ENCODE data around the gene SIM2. TPM values are rescaled to one million over a fixed set of nuclear protein-coding genes. Genes with fewer than 3 reads are reported as not detected.

The SIM2 gene
- total RNA-seq, 1 donor from 2014 or later = 14.8 TPM

DNA sequence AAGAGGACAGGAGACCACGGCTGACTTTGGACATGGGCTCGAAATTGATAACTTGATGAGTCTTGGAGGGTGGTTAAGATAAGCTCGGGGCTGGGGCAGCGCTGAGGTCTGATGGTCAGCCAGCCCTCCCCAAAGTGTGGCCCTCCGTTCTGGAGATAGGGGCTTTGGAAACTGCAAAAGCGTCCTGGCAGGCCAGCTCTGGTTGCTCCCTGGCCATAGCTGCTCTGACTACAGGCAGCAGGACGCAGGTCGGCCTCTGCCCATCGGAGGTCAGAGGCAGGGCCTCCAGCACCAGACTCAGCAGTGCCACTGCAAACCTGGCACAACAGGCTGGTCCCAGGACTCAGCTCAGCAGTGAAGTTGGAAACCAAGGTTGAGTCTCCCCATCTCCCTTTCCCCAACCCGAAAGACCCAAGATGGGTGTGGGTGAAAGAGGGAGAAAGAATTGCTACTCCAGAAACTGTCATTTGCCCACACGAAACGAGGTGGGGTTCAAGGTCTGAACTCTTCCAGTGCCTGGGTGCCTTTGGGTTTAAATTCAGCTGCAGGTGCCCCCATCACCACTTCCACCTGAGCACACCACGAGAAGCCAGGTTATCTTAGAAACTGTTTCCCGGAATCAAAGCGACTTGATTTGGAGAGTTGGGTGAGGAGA is 4.8 kb downstream of the SIM2 start:
- H3K9me3 Mint-ChIP-seq = no peaks in the 10 kb centered on the region
- H3K4me3 Mint-ChIP-seq = peak overlapping the region; percentile 44
- DNase-seq (ENCODE audit: extremely low spot score, unreplicated experiment) = no peak
- no peak for TF ChIP-seq CTCF (conservative IDR thresholded peaks at IDR 0.05)
- H3K36me3 Mint-ChIP-seq = no peaks in the 10 kb centered on the region
- peaks cover 85% of the 10 kb centered on the region for H3K27me3 Mint-ChIP-seq
- no peak overlapping the region for H3K27ac Mint-ChIP-seq
- peaks cover 19% of the 10 kb centered on the region for H3K4me1 Mint-ChIP-seq (ENCODE audit: unreplicated experiment)

- peaks cover 90% of the 10 kb centered on the region for H3K27me3 Mint-ChIP-seq
- DNase-seq (ENCODE audit: extremely low spot score, unreplicated experiment) = no peak
- TF ChIP-seq CTCF (conservative IDR thresholded peaks at IDR 0.05) = no peak
- H3K4me3 Mint-ChIP-seq = peak overlapping the region; percentile 44
- no peaks in the 10 kb centered on the region for H3K9me3 Mint-ChIP-seq
- no peak overlapping the region for H3K27ac Mint-ChIP-seq
- H3K36me3 Mint-ChIP-seq = no peaks in the 10 kb centered on the region
- H3K4me1 Mint-ChIP-seq (ENCODE audit: unreplicated experiment) = peaks cover 19% of the 10 kb centered on the region
These were observed 5.5 kb downstream of the SIM2 start for GRCh38 chr21:36704281-36704957.

DNA sequence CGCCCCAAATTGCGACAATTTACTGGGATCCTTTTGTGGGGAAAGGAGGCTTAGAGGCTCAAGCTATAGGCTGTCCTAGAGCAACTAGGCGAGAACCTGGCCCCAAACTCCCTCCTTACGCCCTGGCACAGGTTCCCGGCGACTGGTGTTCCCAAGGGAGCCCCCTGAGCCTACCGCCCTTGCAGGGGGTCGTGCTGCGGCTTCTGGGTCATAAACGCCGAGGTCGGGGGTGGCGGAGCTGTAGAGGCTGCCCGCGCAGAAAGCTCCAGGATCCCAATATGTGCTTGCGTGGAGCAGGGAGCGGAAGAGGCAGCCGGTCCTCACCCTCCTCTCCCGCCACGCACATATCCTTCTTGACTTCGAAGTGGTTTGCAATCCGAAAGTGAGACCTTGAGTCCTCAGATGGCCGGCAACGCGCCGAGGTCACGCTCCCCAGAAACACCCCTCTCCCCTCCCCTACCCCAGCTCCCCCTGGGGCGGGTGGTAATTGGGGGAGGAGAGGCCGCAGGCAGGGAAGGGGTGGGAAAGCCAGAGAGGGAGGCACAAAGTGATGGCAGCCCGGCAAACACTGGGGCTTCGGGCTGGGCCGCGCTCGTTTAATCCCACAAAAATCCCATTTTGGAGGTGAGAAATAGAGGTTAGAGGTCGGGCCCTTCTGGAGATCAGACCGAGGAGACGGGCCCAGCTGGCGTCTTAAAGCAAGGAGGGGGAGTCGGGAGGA is 6.2 kb downstream of the SIM2 start:
- peak overlapping the region; percentile 41 for H3K4me3 Mint-ChIP-seq
- H3K4me1 Mint-ChIP-seq (ENCODE audit: unreplicated experiment) = peaks cover 19% of the 10 kb centered on the region
- DNase-seq (ENCODE audit: extremely low spot score, unreplicated experiment) = no peak
- TF ChIP-seq CTCF (conservative IDR thresholded peaks at IDR 0.05) = no peak
- no peaks in the 10 kb centered on the region for H3K36me3 Mint-ChIP-seq
- no peaks in the 10 kb centered on the region for H3K9me3 Mint-ChIP-seq
- no peak overlapping the region for H3K27ac Mint-ChIP-seq
- H3K27me3 Mint-ChIP-seq = peaks cover 94% of the 10 kb centered on the region

- Mint-ChIP-seq H3K27ac (peak overlapping the region; percentile 70), H3K36me3 (no peaks in the 10 kb centered on the region), H3K9me3 (no peaks in the 10 kb centered on the region), H3K4me1 (ENCODE audit: unreplicated experiment) (peaks cover 18% of the 10 kb centered on the region), H3K27me3 (peaks cover 94% of the 10 kb centered on the region), H3K4me3 (no peak overlapping the region)
- peak; percentile 63 for TF ChIP-seq CTCF (conservative IDR thresholded peaks at IDR 0.05)
- no peak for DNase-seq (ENCODE audit: extremely low spot score, unreplicated experiment)
These were observed 7.0 kb downstream of the SIM2 start for GRCh38 chr21:36705679-36706481.

DNA sequence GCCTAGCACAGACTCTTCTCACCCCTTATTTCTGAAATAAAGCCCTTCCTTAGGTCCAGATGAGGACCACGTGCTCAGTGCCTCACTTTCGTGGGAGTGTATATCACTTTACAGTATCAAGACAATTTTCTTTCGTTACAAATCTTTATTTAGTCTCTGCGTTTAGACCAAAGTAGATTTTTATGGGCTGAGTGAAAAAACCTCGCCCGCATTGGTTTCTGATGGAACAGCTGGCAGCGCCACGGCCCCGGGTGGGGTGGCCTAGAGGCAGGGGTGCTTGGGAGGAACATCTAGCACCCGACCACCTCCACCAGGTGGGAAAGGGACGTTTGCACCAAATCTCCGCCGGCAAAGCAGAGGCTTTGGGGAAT is 7.6 kb downstream of the SIM2 start:
- peak; percentile 19 for TF ChIP-seq CTCF (conservative IDR thresholded peaks at IDR 0.05)
- peaks cover 19% of the 10 kb centered on the region for H3K4me1 Mint-ChIP-seq (ENCODE audit: unreplicated experiment)
- peak overlapping the region; percentile 66 for H3K4me3 Mint-ChIP-seq
- DNase-seq (ENCODE audit: extremely low spot score, unreplicated experiment) = no peak
- peaks cover 95% of the 10 kb centered on the region for H3K27me3 Mint-ChIP-seq
- H3K9me3 Mint-ChIP-seq = no peaks in the 10 kb centered on the region
- peak overlapping the region; percentile 70 for H3K27ac Mint-ChIP-seq
- H3K36me3 Mint-ChIP-seq = no peaks in the 10 kb centered on the region
